ENCODE measurements around the gene FOXC1. TPM values are rescaled to one million over a fixed set of nuclear protein-coding genes. Genes with fewer than 3 reads are reported as not detected.

Gene FOXC1
- total RNA-seq, 4 donors from 2014 or later = 8.7 to 19.7 (median 16.8) TPM

DNA sequence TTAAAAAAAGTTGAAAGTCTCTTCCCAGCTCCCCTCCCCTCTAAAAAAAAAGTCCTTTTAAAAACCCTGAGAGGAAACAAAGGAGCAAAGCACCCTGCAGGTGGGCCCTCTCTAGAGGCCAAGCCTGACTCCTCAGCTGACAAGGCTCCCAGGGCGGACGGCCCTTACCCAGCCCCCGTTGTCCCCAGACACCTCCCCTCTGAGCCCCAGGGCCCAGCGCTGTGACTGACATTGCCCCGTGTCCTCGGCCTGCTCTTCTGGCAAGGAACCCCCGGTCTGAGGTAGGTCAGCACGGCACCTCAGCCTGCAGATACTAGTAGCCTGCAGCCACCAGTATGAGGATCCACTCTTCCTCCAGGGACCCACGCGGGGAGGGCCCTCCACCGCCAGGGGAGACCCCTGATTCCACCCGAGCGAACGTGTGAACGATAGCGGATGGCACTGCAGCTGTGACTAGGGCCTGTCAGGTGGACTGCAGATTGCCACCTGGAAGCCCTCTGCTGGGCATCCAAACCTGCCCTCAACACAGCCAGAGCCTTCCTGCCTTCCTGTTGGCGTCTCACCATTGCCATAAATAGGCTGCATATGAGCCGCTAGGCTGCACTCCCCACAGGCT lies 34.2 kb downstream of the FOXC1 start:
- H3K4me1 ChIP-seq = no peaks in the 10 kb centered on the region
- 90% methylated on average over 16 of the region's 18 CpGs for WGBS
- H3K36me3 ChIP-seq = no peaks in the 10 kb centered on the region
- H3K4me3 ChIP-seq = no peak overlapping the region
- intact Hi-C loops (cut with DNase I) = no loop called here
- H3K9me3 ChIP-seq = no peaks in the 10 kb centered on the region
- no peaks in the 10 kb centered on the region for H3K27me3 ChIP-seq
- DNase-seq (ENCODE audit: extremely low spot score) = no peak
- no peak overlapping the region for H3K27ac ChIP-seq (replicated peaks in 1 of 4)
- no peak for TF ChIP-seq EP300 (IDR thresholded peaks at IDR 0.05)
- TF ChIP-seq POLR2A (IDR thresholded peaks at IDR 0.05; ENCODE audit: low read depth) = no peak
- TF ChIP-seq POLR2AphosphoS5 (IDR thresholded peaks at IDR 0.05) = no peak
- TF ChIP-seq, protein P1, sequence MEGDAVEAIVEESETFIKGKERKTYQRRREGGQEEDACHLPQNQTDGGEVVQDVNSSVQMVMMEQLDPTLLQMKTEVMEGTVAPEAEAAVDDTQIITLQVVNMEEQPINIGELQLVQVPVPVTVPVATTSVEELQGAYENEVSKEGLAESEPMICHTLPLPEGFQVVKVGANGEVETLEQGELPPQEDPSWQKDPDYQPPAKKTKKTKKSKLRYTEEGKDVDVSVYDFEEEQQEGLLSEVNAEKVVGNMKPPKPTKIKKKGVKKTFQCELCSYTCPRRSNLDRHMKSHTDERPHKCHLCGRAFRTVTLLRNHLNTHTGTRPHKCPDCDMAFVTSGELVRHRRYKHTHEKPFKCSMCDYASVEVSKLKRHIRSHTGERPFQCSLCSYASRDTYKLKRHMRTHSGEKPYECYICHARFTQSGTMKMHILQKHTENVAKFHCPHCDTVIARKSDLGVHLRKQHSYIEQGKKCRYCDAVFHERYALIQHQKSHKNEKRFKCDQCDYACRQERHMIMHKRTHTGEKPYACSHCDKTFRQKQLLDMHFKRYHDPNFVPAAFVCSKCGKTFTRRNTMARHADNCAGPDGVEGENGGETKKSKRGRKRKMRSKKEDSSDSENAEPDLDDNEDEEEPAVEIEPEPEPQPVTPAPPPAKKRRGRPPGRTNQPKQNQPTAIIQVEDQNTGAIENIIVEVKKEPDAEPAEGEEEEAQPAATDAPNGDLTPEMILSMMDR (IDR thresholded peaks at IDR 0.05) = no peak

DNA sequence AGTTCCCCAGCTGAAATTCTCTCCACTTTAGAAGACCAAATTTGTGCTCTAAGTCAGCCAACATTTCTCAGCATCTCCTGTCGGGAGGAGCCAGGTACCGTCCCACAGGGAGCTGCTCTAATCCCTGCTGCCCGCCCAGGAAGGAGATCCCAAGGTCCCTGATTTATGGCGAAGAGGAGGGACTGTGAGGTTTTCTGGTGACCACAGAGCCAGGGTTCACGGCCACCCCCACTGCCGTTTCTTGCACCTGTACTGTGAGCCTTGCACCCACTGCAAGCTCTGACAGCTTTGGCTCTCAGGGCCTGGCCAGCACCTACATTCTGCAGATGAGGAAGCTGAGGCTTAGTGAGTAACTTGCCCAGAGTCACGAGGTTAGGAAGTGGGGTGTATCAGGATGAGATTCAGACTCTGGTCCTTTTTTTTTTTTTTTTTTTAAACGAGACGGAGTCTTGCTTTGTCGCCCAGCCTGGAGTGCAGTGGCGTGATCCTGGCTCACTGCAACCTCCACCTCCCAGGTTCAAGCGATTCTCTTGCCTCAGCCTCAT lies 34.9 kb downstream of the FOXC1 start:
- H3K9me3 ChIP-seq = no peaks in the 10 kb centered on the region
- TF ChIP-seq POLR2AphosphoS5 (IDR thresholded peaks at IDR 0.05) = no peak
- TF ChIP-seq, protein P1 (IDR thresholded peaks at IDR 0.05) = no peak
- TF ChIP-seq POLR2A (IDR thresholded peaks at IDR 0.05; ENCODE audit: low read depth) = no peak
- TF ChIP-seq EP300 (IDR thresholded peaks at IDR 0.05) = no peak
- H3K27ac ChIP-seq (replicated peaks in 1 of 4) = no peak overlapping the region
- H3K4me1 ChIP-seq = no peaks in the 10 kb centered on the region
- no peaks in the 10 kb centered on the region for H3K36me3 ChIP-seq
- WGBS = 94% methylated on average over 9 of the region's 12 CpGs
- no peaks in the 10 kb centered on the region for H3K27me3 ChIP-seq
- intact Hi-C loops (cut with DNase I) = no loop called here
- H3K4me3 ChIP-seq = no peak overlapping the region
- DNase-seq (ENCODE audit: extremely low spot score) = no peak

DNA sequence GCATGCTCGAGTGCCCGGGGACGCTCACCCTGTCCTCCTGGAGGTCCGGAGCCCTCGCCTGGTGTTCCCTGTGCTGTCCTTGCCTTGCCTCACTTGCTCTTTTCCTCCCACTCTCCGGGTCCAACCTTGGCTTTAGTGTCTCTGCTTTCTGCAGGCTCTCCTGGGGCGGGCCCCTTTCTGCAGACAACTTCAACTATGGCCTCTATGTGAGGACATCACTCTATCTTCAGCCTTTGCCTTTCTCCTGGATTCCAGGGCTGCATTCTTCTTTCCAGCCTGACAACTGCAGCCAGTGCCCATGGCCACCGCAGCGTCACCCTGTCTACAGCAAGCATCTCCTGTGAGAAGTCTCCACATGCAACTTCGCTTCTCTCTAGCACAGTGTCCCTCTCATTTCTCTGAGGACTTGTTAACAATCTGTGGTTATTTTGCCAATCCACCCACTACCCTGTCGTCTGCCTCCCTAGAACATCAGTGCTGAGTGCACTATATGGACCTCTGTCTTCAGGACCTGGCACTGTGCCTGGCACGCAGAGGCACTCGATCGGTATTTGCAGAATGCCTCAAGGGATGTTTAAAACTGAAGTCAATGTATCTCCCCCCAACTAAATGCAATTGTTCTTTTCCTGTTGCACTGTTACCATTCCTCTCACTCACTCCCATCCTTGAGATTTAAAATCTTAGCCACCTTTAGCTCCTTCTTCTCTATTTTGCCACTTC lies 35.9 kb downstream of the FOXC1 start:
- no peaks in the 10 kb centered on the region for H3K9me3 ChIP-seq
- H3K4me3 ChIP-seq = no peak overlapping the region
- TF ChIP-seq POLR2A (IDR thresholded peaks at IDR 0.05; ENCODE audit: low read depth) = no peak
- no peak overlapping the region for H3K27ac ChIP-seq (replicated peaks in 1 of 4)
- H3K27me3 ChIP-seq = no peaks in the 10 kb centered on the region
- no peaks in the 10 kb centered on the region for H3K36me3 ChIP-seq
- WGBS = 89% methylated on average over 14 of the region's 14 CpGs
- intact Hi-C loops (cut with DNase I) = no loop called here
- H3K4me1 ChIP-seq = no peaks in the 10 kb centered on the region
- DNase-seq (ENCODE audit: extremely low spot score) = no peak

DNA sequence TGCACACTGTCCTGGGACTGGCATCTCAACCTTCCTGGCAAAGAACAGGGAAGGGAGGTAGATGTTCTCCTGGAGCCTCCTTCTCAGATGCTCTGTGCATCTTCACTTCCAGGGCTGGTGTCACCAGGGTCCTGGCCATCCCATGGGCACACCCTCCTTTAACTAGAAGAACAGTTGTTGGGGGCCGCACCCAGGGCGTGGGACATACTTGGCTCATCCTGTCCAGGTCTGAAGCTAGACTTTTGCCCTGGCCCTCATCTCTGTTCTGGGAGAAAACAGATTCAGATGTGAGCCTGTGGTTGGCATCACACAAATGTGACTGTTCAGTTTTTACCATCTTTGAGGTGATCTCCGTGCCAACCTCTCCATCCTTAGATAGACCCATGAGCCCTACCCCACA lies 41.6 kb downstream of the FOXC1 start:
- 100% methylated on average over 1 of the region's 3 CpGs for WGBS
- Histone ChIP-seq H3K36me3 (no peaks in the 10 kb centered on the region), H3K27ac (replicated peaks in 1 of 4) (no peak overlapping the region), H3K4me3 (no peak overlapping the region), H3K27me3 (no peaks in the 10 kb centered on the region), H3K4me1 (no peaks in the 10 kb centered on the region), H3K9me3 (no peaks in the 10 kb centered on the region)
- no peak for TF ChIP-seq POLR2AphosphoS5 (IDR thresholded peaks at IDR 0.05)
- TF ChIP-seq, protein P1 (IDR thresholded peaks at IDR 0.05) = no peak
- no peak for TF ChIP-seq EP300 (IDR thresholded peaks at IDR 0.05)
- TF ChIP-seq POLR2A (IDR thresholded peaks at IDR 0.05; ENCODE audit: low read depth) = no peak
- no peak for DNase-seq (ENCODE audit: extremely low spot score)
- intact Hi-C loops (cut with DNase I) = no loop called here

DNA sequence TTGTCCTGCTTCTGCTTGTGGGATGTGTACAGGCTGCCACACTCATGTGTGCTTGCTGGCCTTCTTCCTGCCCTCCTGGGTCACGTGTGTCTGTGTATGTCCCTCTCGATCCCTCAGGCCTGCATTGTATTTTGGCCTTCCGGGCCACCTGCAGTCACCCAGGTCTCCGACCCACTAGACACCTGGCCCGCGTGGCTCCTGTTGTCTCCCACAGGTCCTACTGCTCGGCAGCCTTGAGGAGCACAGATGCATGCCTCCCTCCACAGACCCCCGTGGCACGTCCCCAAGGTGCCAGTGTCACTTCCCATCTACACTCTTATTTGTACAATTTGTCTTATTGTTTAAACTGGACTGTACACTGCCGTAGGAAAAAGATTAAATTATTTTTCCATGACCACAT lies 43.1 kb downstream of the FOXC1 start:
- Histone ChIP-seq H3K4me1 (no peaks in the 10 kb centered on the region), H3K9me3 (no peaks in the 10 kb centered on the region), H3K27ac (replicated peaks in 1 of 4) (no peak overlapping the region), H3K36me3 (no peaks in the 10 kb centered on the region), H3K27me3 (no peaks in the 10 kb centered on the region), H3K4me3 (no peak overlapping the region)
- WGBS = 95% methylated on average over 10 of the region's 10 CpGs
- DNase-seq (ENCODE audit: extremely low spot score) = no peak
- intact Hi-C loops (cut with DNase I) = no loop called here
- TF ChIP-seq EP300 (IDR thresholded peaks at IDR 0.05) = no peak
- TF ChIP-seq, protein P1 (IDR thresholded peaks at IDR 0.05) = no peak
- no peak for TF ChIP-seq POLR2AphosphoS5 (IDR thresholded peaks at IDR 0.05)
- TF ChIP-seq POLR2A (IDR thresholded peaks at IDR 0.05; ENCODE audit: low read depth) = no peak
